Caco-2 (cell line): ENCODE results near the gene YPEL4. TPM values are rescaled to one million over a fixed set of nuclear protein-coding genes. Genes with fewer than 3 reads are reported as not detected.

Source experiments
- BruUV-seq: library from RNA; stranded (reverse); fragments of 400-500 nt; replicated peaks from 2 replicates; lab custom pipeline; 2021; lab: Mats Ljungman, UMichigan
- CTCF ChIA-PET: fragments of 300-600 bp; sonication (Branson Sonifier 250); formaldehyde crosslinking; loops from one replicate; lab custom pipeline; 2022; ENCODE audit warnings: antibody characterized with exemption; lab: Charles Lee
- POLR2A ChIA-PET: fragments of 300-600 bp; sonication (Branson Sonifier 250); formaldehyde crosslinking; loops from one replicate; lab custom pipeline; 2022; ENCODE audit warnings: antibody characterized with exemption; lab: Charles Lee
- DNase-seq, 2 experiments: peaks; one replicate each; pipeline versions ENCODE4 v3.0.0 to v3.0.0-alpha.2; 2020 to 2022
- H3K27me3 ChIP-seq: replicated peaks from 2 replicates; pipeline ENCODE4 v1.6.0; 2011; ENCODE audit warnings: low read length; ENCODE audit not compliant: control insufficient read depth, insufficient read depth
- H3K36me3 ChIP-seq: 2 replicates; pipeline ENCODE4 v1.5.1; 2011; ENCODE audit warnings: low read length; ENCODE audit not compliant: control insufficient read depth, insufficient read depth
- H3K4me1 ChIP-seq: fragments of 250-450 bp; sonication (Bioruptor Pico); 2 replicates; pipeline ENCODE4 v1.5.1; 2020; ENCODE audit warnings: mild to moderate bottlenecking
- H3K4me3 ChIP-seq: 2 replicates; pipeline ENCODE4 v1.5.1; 2011; ENCODE audit warnings: low read depth, mild to moderate bottlenecking, control low read depth, low read length
- H3K9me3 ChIP-seq: fragments of 250-450 bp; sonication (Bioruptor Pico); 2 replicates; pipeline ENCODE4 v1.5.1; 2020; ENCODE audit warnings: mild to moderate bottlenecking, moderate library complexity
- H3K27ac Mint-ChIP-seq: one replicate; pipeline ENCODE4 v1.8.0; 2022; ENCODE audit warnings: mixed read lengths; ENCODE audit not compliant: unreplicated experiment
- H3K27me3 Mint-ChIP-seq: one replicate; pipeline ENCODE4 v1.8.0; 2022; ENCODE audit warnings: mixed read lengths; ENCODE audit not compliant: insufficient read depth, unreplicated experiment
- H3K36me3 Mint-ChIP-seq: one replicate; pipeline ENCODE4 v1.8.0; 2022; ENCODE audit warnings: mild to moderate bottlenecking, mixed read lengths; ENCODE audit not compliant: insufficient read depth, unreplicated experiment
- H3K4me1 Mint-ChIP-seq: one replicate; pipeline ENCODE4 v1.8.0; 2022; ENCODE audit warnings: low read depth, mixed read lengths; ENCODE audit not compliant: unreplicated experiment
- H3K4me3 Mint-ChIP-seq: one replicate; pipeline ENCODE4 v1.8.0; 2022; ENCODE audit warnings: mild to moderate bottlenecking, moderate library complexity, mixed read lengths; ENCODE audit not compliant: unreplicated experiment
- H3K9me3 Mint-ChIP-seq: one replicate; pipeline ENCODE4 v1.8.0; 2022; ENCODE audit warnings: mixed read lengths; ENCODE audit not compliant: unreplicated experiment
- intact Hi-C: fragments of 100-400 bp; cut with micrococcal nuclease; formaldehyde crosslinking; loops from one replicate; pipeline ENCODE4 v1.10.0; 2022; ENCODE audit not compliant: unreplicated experiment
- total RNA-seq: library from RNA; stranded (reverse); gene quantifications from 2 replicates; pipeline ENCODE4 v1.2.3, GENCODE V29; 2022
- TF ChIP-seq, protein P1 (sequence below), 2 experiments: fragments of 200-600 bp in 1 of 2; IDR thresholded peaks; 1 replicate in 1 of 2; 2 replicates in 1 of 2; pipeline versions ENCODE4 v1.5.1 to v1.8.0; 2011 to 2022; ENCODE audit warnings: antibody characterized with exemption in 1 of 2, control low read depth in 1 of 2, inconsistent platforms in 1 of 2, low read depth in 1 of 2, low read length in 1 of 2, mild to moderate bottlenecking in 1 of 2, moderate library complexity in 1 of 2; ENCODE audit not compliant: insufficient read depth in 1 of 2, severe bottlenecking in 1 of 2, unreplicated experiment in 1 of 2

YPEL4 gene
- total RNA-seq, 1 experiment from 2014 or later, result not detected

DNA sequence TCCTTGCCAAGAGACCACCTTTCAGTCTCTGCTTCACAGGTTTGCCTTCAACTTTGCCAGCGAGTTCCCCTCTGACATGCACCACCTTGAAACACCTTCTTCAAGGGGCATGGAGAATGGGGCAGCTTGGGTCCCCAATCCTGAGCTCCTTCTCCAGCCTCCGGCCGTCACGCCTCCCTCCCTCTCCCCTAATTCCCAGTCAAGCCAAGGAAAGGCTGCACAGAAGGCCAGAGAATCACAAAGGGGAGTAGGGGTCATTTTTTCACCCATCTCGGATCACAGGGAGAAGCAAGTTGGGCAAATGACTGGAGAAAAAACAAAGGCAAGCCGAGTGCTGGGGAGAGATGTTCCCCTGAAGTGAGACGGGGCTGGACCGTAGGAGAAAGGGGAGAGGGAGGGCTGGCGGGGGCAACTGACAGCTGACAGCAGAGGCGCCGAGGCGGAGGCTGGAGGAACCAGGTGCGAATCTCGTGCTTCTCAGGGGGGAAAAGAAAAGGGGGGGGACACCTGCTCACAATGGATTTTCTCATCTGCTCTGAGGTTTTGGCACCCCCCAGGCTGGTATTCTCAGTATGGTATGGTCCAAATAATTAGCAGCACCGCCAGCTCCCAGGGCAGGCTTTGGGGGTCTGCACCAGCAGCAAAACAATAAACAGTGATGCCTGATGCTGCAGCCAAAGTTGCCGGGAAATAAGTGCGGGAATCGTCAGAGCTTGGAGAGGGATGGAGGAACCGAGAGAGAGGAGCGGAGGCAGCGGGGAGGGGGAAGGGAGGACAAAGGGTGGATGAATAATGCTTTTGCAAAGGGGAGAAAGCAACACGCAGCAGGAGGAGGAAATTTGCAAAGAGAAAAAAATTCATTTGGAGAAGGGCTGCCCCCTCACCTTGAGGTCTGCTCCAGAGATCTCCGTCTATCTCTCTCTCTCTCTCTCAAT lies 644 bp downstream of the YPEL4 start:
- Mint-ChIP-seq H3K9me3 (no peaks in the 10 kb centered on the region), H3K36me3 (peaks cover 8% of the 10 kb centered on the region), H3K4me3 (peak overlapping the region; percentile 17), H3K4me1 (peaks cover 7% of the 10 kb centered on the region), H3K27ac (no peak overlapping the region), H3K27me3 (peaks cover 9% of the 10 kb centered on the region)
- BruUV-seq, result no TSS peak
- DNase-seq, result no peak
- Histone ChIP-seq H3K4me3 (no peak overlapping the region), H3K27me3 (peaks cover 2% of the 10 kb centered on the region; the same call in 1 of the 2 replicates), H3K36me3 (no peaks in the 10 kb centered on the region), H3K9me3 (no peaks in the 10 kb centered on the region), H3K4me1 (0 out of 2 replicates have a peak, but pooled peaks cover 4% of the 10 kb centered on the region)
- POLR2A ChIA-PET, result no interaction called here
- CTCF ChIA-PET, result interaction anchor here (1.4 kb wide), 1 partner anchor 156 kb away, joined by 5 read pairs; no protein-coding TSS in a partner anchor
- TF ChIP-seq, protein P1, sequence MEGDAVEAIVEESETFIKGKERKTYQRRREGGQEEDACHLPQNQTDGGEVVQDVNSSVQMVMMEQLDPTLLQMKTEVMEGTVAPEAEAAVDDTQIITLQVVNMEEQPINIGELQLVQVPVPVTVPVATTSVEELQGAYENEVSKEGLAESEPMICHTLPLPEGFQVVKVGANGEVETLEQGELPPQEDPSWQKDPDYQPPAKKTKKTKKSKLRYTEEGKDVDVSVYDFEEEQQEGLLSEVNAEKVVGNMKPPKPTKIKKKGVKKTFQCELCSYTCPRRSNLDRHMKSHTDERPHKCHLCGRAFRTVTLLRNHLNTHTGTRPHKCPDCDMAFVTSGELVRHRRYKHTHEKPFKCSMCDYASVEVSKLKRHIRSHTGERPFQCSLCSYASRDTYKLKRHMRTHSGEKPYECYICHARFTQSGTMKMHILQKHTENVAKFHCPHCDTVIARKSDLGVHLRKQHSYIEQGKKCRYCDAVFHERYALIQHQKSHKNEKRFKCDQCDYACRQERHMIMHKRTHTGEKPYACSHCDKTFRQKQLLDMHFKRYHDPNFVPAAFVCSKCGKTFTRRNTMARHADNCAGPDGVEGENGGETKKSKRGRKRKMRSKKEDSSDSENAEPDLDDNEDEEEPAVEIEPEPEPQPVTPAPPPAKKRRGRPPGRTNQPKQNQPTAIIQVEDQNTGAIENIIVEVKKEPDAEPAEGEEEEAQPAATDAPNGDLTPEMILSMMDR (IDR thresholded peaks at IDR 0.05; ENCODE audit: insufficient read depth in 1 of 2, low read depth in 1 of 2, low read length in 1 of 2, severe bottlenecking in 1 of 2, unreplicated experiment in 1 of 2), result no peak
- intact Hi-C loops, result no loop called here

DNA sequence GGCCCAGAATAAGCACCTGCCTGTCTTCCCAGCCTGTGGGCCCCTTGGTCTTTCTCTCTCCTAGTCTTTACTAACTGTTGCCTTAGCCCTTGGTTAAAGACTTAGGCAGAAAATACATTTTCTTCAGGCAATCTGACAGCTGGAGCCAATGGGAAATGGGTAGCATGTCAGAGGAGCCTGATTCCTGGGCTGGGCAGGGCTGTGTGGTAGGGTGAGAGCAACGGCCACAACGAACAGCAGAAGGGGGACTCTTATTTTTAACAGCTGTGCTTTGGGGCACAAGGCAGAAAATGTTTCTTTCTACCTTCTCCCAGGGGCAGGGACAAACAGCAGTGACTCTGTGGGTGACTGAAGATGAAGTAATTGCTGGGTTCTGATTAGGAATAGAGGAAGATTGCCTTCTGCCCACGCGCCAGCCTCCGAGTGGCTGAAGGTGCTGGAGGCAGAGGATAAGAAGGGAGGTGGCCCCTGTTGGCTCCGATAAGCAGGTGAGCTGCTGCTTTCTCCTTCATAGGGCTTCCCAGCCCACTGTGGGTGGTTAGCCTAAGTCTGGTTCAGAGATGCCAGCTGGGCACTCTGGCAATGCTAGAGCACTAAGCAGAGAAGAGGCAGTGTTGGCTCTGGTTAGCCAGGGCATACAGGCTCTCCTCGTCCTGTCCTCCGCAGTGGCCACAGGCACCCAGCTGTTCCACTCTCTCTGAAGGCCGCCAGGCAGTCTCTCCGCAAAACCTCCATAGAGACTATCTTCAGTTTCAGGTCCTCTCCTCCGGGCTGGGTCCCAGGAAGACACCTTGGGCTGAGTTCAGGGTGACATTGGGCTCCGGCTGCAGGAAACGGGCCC lies 1.5 kb downstream of the YPEL4 start:
- H3K27ac Mint-ChIP-seq, result no peak overlapping the region
- DNase-seq, result no peak
- H3K4me1 ChIP-seq, result 0 out of 2 replicates have a peak, but pooled peaks cover 4% of the 10 kb centered on the region
- POLR2A ChIA-PET, result no interaction called here
- no peak overlapping the region for H3K4me3 ChIP-seq
- TF ChIP-seq, protein P1 (IDR thresholded peaks at IDR 0.05; ENCODE audit: insufficient read depth in 1 of 2, low read depth in 1 of 2, low read length in 1 of 2, severe bottlenecking in 1 of 2, unreplicated experiment in 1 of 2), result no peak
- H3K4me1 Mint-ChIP-seq, result peaks cover 7% of the 10 kb centered on the region
- H3K36me3 Mint-ChIP-seq, result peaks cover 15% of the 10 kb centered on the region
- peaks cover 9% of the 10 kb centered on the region for H3K27me3 Mint-ChIP-seq
- no peaks in the 10 kb centered on the region for H3K9me3 ChIP-seq
- H3K27me3 ChIP-seq, result peaks cover 2% of the 10 kb centered on the region; the same call in 1 of the 2 replicates
- H3K4me3 Mint-ChIP-seq, result no peak overlapping the region
- H3K9me3 Mint-ChIP-seq, result no peaks in the 10 kb centered on the region
- CTCF ChIA-PET, result interaction anchor here (0.9 to 1.4 kb wide), 2 partner anchors 155 to 191 kb away, joined by 3 to 5 read pairs; no protein-coding TSS in a partner anchor
- intact Hi-C loops, result no loop called here
- no peaks in the 10 kb centered on the region for H3K36me3 ChIP-seq
- BruUV-seq, result no TSS peak

DNA sequence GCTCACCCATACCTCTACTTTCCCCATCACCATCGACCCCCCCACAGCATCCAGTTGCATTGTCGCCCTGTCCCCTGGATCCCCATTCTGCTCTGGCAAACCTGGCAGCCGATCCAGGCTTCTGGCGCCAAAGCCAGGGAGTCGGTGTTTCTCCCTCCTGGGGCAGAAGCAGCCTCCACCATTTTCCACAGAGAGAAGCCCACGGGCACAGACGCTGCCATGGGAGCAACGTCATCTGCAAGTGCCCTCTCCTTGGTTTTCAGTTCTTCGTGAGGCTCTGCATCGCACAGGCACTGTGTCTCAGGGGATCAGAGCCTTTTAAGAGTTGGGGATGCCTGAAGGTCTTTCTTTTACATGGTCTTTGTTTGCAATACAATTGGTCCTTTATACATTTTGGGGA lies 2.3 kb downstream of the YPEL4 start:
- no peak overlapping the region for H3K27ac Mint-ChIP-seq
- H3K36me3 ChIP-seq, result no peaks in the 10 kb centered on the region
- POLR2A ChIA-PET, result no interaction called here
- CTCF ChIA-PET, result interaction anchor here (0.9 kb wide), 2 partner anchors 190 to 302 kb away, joined by 3 to 6 read pairs; no protein-coding TSS in a partner anchor
- TF ChIP-seq, protein P1 (IDR thresholded peaks at IDR 0.05; ENCODE audit: insufficient read depth in 1 of 2, low read depth in 1 of 2, low read length in 1 of 2, severe bottlenecking in 1 of 2, unreplicated experiment in 1 of 2), result no peak
- no peaks in the 10 kb centered on the region for H3K9me3 ChIP-seq
- peaks cover 9% of the 10 kb centered on the region for H3K27me3 Mint-ChIP-seq
- no peak overlapping the region for H3K4me3 Mint-ChIP-seq
- H3K9me3 Mint-ChIP-seq, result no peaks in the 10 kb centered on the region
- peaks cover 2% of the 10 kb centered on the region; the same call in 1 of the 2 replicates for H3K27me3 ChIP-seq
- no TSS peak for BruUV-seq
- peaks cover 15% of the 10 kb centered on the region for H3K36me3 Mint-ChIP-seq
- 0 out of 2 replicates have a peak, but pooled peaks cover 4% of the 10 kb centered on the region for H3K4me1 ChIP-seq
- intact Hi-C loops, result no loop called here
- no peak overlapping the region for H3K4me3 ChIP-seq
- H3K4me1 Mint-ChIP-seq, result peaks cover 7% of the 10 kb centered on the region
- DNase-seq, result no peak
